Fibroblast of skin of left biceps (primary cell): Measurements from ENCODE around the gene SLC45A2.
"Not testable (repeated sequence)": the region's sequence is repeated elsewhere in the genome, so short reads cannot be mapped to it uniquely, and the experiment has no call there.

ENCODE experiments used
- DNase-seq, 2 experiments: peaks; one replicate each; pipeline ENCODE4 v3.0.0-alpha.2; 2013; ENCODE audit warnings: low read depth in 2 of 2

SLC45A2 gene, protein sequence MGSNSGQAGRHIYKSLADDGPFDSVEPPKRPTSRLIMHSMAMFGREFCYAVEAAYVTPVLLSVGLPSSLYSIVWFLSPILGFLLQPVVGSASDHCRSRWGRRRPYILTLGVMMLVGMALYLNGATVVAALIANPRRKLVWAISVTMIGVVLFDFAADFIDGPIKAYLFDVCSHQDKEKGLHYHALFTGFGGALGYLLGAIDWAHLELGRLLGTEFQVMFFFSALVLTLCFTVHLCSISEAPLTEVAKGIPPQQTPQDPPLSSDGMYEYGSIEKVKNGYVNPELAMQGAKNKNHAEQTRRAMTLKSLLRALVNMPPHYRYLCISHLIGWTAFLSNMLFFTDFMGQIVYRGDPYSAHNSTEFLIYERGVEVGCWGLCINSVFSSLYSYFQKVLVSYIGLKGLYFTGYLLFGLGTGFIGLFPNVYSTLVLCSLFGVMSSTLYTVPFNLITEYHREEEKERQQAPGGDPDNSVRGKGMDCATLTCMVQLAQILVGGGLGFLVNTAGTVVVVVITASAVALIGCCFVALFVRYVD

DNA sequence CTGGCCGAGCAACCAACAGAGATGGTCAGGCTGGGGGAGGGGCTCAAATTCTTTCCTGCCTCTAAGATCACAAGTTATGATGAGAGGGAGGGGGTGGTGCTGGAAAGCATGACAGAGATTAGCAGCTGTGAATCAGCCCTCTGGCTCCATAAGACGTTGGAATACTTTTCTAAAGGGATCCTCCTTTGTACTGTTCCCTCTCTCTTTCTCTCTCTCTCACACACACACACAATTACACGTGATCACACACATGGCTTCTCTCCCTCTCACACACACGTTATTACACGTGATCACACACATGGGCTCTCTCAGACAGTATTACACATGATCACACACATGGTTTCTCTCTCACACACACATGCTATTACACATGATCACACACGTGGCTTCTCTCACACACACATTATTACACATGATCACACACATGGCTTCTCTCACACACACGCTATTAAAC lies at the start of gene SLC45A2:
TSS of gene SLC45A2 (minus strand) at position 23 of the 454 bp plus-strand sequence. CDS start 110 bp downstream, outside the sequence.
- no peak for DNase-seq

- no peak for DNase-seq
Measured at GRCh38 chr5:34031966-34032365, 47.5 kb upstream of the SLC45A2 start.

DNA sequence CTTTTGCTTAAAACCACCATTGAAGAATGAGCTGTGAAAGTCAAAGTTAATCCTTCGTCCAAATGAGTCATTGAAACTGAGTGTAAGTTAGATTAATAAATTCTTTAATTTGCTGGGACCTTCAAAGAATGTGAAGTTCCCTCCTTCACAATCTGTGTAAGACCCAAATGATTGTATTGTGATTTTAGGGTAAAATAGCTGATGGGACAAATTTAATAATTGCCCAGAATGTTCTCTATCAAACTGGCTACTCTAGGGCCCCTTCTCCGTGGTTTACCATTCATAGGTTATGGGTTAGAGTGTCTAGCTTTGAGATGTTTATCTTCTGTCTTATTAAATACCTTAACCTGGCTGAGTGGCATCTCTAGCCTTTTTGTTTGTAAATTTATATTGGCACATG lies 46.6 kb upstream of the SLC45A2 start:
- no peak for DNase-seq

DNA sequence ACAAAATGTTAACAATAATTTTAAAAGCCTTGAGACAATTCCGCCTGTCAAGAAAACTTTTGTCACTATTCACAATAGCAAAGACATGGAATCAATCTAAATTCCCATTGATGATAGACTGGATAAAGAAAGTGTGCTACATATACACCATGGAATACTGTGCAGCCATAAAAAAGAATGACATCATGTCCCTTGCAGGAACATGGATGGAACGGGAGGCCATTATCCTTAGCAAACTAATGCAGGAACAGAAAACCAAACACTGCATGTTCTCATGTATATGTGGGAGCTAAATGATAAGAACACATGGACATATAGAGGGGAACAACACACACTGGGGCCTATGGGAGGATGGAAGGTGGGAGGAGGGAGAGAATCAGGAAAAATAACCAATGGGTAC lies 46.1 kb upstream of the SLC45A2 start:
- not testable (repeated sequence) for DNase-seq

DNA sequence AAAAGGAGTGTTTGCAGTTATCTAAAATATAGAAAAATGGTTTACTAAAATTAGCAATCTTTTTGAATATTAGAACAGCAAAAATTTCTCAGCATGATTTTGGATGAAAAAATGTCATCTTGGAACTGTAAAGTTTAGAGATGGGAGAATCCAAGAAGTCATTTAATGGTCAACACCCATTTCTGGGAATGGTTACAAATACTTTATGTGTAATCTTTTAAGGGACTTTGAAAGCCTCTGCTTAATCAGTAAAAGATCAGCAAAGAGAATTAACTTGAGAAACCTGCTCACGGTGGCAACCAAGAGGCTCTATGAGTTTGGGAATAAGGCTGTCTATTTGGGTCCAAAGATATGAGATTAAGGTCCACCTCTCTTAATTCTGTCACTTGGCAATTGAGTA lies 45.6 kb upstream of the SLC45A2 start:
- DNase-seq = no peak

DNA sequence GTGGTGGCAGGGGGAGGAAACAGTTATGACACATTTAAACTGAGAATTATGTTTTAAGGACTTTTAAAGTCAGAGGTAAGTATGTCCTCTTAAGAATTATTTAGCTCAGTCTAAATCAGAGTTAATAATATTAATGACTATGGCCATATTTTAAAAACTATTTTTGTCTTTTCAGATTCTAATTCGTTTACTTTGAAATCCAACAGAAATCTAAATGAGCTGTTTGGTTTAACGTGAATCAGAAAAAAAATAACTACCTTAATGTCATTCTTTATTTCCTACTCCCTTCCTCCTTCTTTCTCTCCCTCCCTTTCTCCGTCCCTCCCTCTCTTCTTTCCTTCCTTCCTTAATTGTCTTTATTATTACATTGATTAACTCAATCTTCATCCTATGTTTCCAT lies 43.9 kb upstream of the SLC45A2 start:
- DNase-seq = no peak

DNA sequence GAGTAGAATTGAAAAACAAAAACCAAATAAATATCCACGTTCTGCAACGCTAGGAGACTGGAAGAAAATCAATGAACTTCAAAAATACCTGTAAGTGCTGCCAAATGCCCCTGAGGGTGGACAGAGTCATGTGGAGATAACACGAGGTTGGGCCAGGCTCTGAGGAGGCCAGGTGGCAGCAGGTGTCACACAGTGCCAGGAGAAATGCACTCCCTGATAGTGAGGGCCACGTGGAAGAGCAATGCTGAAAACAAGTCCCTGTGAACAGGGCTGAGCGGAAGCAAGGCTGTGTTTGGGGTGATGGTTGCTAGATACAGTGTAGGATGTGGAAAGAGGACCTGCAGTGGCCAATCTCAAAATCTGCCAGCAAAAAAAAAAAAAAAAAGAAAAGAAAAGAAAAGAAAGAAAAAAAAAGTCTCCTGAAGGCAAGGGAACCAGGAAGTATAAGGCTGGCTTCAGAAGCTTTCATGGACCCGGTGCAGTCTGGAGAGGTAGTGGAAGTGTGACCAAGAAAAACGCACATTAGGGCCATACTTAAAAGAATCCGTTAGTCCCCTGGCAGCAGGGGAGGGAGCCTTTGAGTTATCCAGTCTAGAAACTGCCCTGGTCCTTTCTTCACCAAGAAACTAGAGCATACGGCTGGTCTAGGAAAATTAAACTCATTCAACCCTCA lies 41.7 kb upstream of the SLC45A2 start:
- DNase-seq = no peak

GRCh38 chr5:34022121-34022705 lies 37.7 kb upstream of the SLC45A2 start:
- DNase-seq = no peak

DNA sequence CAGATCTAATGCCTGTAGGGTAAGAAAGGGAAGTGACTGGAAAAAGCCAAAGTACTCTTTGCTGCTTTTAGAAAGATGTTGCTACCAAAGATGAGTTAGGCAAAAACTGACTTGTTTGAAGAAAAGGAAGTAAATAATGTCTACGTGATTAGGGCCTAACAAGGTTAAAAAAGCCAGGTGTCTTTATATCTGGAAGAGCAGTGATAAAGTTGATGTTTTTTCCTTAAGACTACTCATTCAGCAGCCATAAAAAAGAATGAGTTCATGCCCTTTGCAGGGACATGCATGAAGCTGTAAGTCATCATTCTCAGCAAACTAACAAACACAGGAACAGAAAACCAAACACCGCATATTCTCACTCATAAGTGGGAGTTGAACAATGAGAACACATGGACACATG lies 36.8 kb upstream of the SLC45A2 start:
- no peak for DNase-seq

DNA sequence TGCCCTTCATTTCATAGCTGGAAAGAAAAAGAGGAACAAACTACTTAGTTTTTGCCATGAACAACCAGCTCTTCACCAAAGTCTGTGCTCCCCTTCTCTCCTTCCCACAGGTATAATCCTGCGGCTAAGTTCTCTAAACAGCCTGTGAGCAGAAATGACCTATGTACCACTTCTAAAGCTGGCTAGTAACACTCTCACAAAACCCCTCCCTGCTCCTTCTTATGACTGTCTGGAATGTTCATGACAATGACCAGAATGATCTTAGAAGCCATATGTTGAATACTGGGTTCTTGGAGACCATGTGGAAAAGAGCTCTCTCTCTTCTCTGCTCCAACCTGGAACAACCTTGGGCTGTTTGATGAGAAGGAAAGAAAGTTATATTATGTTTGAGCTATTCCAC lies 36.2 kb upstream of the SLC45A2 start:
- DNase-seq = no peak

DNA sequence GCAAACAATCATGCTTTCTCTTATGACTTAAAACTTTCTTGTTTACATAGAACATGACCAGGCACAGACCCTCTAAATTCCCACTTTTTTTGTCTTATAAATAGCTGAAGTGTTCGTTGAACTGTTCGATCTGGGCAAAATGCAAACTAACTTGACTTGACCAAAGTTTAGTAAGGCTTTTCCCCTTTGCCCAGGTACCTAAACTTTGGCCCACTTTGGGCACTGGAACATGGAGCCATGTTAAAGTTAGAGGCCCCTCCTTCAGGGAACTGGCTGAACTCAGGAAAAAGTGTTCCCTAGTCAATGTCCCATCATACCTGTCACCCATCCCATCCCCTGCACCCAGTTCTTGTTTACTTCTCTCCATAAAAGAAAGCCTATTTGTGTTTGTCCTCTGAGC lies 32.8 kb upstream of the SLC45A2 start:
- DNase-seq = no peak

DNA sequence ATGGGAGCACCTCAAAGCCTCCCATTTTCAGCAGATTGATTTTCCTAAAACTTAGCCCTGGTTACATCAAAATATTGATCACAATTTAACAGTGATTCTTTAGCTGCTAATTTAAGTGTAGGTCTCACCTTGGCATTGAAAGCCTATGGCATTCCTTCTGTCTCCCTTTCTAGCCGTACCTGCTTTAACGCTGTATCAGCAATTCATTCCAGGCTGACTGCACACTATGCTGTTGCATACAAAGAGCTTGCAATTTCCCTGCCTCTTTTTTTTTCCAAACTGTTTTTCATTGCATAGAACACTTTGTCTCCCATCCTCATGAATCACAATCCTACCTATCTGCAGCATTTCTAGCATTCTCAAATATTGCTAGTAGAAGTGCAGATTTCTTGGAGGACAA lies 32.3 kb upstream of the SLC45A2 start:
- no peak for DNase-seq

DNA sequence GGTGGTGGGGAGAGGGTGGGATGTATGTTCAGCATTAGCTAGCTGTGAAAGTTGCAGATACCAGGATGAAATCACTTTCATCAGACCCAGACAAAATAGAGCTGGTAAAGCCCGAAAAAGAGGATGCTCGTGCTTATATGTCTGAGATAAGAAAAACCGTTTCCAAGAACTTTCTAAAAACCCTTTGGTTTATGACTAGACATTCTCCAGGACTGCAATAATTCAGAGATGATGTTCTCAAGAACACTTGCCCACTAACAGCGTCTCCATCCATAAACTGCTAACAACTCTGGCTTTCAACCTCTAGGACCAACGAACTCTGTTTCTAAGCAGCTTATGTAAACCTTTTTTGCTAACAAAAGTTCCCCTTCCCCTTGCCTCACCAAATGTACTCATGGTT lies 31.7 kb upstream of the SLC45A2 start:
- no peak for DNase-seq

DNA sequence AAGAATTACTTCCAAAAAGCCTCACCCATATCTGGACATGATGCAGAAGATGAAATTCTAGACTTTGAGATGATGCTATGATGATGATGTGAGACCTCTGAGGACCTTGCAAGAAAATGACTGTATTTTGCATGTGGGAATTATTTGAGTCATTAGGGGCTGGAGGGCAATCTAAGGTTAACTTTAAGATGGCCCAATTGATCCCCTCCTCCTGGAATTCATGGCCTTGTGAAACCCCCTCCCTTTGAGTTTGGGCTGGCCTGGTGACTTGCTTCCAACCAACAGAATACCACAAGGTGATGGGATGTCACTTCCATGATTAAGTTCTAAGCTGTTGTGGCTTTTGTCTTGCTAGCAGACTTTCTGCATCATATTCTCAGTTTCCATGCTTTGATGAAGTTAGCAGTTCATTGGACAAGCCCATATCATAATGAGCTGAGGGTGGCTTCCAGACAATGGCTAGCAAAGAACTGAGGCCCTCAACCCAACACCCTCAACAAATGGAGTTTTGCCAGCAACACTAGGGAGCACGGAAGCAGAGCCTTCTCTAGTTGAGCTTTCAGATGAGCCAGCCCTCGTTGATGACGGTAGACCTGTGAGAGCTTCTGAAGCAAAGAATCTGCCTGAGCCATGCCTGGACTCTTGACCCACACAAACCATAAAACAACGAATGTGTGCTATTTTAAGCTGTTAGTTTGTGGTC lies 30.8 kb upstream of the SLC45A2 start:
- no peak for DNase-seq

GRCh38 chr5:34014626-34015025 lies 30.1 kb upstream of the SLC45A2 start:
- no peak for DNase-seq

GRCh38 chr5:34013547-34013946 lies 29.1 kb upstream of the SLC45A2 start:
- no peak for DNase-seq

- DNase-seq = peak; percentile 55
Measured at GRCh38 chr5:34012791-34013190, 28.3 kb upstream of the SLC45A2 start.

GRCh38 chr5:34011536-34011935 lies 27.0 kb upstream of the SLC45A2 start:
- no peak for DNase-seq

- not testable (repeated sequence) for DNase-seq
Measured at GRCh38 chr5:34010146-34010545, 25.7 kb upstream of the SLC45A2 start.

DNA sequence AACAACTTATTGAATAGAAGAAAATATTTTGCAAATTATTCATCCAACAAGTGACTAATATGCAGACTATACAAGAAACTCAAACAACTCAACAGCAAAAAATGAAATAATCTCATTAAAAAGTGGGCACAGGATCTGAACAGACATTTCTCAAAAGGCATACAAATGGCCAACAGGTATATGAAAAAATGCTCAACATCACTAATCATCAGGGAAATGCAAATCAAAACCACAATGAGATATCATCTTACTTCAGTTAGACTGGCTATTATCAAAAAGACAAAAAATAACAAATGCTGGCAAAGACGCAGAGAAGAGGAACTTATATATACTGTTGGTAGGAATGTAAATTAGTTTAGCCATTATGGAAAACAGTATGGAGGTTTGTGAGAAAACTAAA lies 25.1 kb upstream of the SLC45A2 start:
- no peak for DNase-seq

GRCh38 chr5:34008802-34009201 lies 24.3 kb upstream of the SLC45A2 start:
- no peak for DNase-seq
